Measurements from ENCODE around the gene GPR65.

GRCh38 chr14:88025313-88025712 is 20.4 kb downstream of the GPR65 start:
- no peak for TF ChIP-seq CTCF (conservative IDR thresholded peaks at IDR 0.05; ENCODE audit: low read length)
- no peak for TF ChIP-seq EZH2phosphoT487 (IDR thresholded peaks at IDR 0.05; ENCODE audit: borderline replicate concordance, low read depth, low read length)
